PC-3 (cell line): Measurements from ENCODE around the gene MAP1B.

ENCODE experiments used
- EZH2 ChIP-seq: fragments of 300-600 bp; sonication (generic); IDR thresholded peaks from one replicate; pipeline ENCODE4 v1.6.1; 2017; ENCODE audit warnings: antibody characterized with exemption, mild to moderate bottlenecking, low read length; ENCODE audit not compliant: unreplicated experiment
- TF ChIP-seq, protein P1 (sequence below): fragments of 300-600 bp; sonication (generic); conservative IDR thresholded peaks from 2 replicates; pipeline ENCODE4 v1.5.1; 2017; ENCODE audit warnings: antibody characterized with exemption, low read depth, mild to moderate bottlenecking, low read length

DNA sequence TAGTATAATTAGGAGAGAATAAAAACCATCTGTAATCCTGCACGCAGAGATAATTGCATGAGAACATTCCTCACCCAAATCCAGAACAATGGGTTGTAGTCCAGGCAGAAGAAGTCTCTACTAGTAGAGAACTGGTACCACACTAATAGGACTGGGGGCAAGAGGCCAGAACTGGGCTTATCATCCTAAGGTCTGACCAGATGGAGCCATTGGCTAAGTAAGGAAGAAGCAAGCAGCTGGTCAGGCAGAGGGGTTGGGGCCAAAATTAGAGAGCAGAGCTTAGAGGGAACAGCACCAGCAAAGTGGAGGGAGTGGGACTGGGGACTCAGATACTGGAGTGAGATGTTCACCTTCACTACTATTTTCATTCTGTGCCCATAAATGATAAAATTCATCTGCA lies 35.4 kb upstream of the MAP1B start:
- TF ChIP-seq, protein P1, sequence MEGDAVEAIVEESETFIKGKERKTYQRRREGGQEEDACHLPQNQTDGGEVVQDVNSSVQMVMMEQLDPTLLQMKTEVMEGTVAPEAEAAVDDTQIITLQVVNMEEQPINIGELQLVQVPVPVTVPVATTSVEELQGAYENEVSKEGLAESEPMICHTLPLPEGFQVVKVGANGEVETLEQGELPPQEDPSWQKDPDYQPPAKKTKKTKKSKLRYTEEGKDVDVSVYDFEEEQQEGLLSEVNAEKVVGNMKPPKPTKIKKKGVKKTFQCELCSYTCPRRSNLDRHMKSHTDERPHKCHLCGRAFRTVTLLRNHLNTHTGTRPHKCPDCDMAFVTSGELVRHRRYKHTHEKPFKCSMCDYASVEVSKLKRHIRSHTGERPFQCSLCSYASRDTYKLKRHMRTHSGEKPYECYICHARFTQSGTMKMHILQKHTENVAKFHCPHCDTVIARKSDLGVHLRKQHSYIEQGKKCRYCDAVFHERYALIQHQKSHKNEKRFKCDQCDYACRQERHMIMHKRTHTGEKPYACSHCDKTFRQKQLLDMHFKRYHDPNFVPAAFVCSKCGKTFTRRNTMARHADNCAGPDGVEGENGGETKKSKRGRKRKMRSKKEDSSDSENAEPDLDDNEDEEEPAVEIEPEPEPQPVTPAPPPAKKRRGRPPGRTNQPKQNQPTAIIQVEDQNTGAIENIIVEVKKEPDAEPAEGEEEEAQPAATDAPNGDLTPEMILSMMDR, result no peak
- no peak for TF ChIP-seq EZH2
